Hepatocyte (in vitro differentiated cells): ENCODE data around the gene PALLD.

Experiments used
- CTCF ChIP-seq: fragments of 200-600 bp; sonication (generic); IDR thresholded peaks from 2 replicates; pipeline ENCODE4 v1.5.1; 2016; ENCODE audit warnings: antibody characterized with exemption, mild to moderate bottlenecking; ENCODE audit not compliant: poor library complexity
- EZH2 ChIP-seq: fragments of 200-600 bp; sonication (generic); IDR thresholded peaks from 2 replicates; pipeline ENCODE4 v1.6.1; 2016; ENCODE audit warnings: antibody characterized with exemption, mild to moderate bottlenecking, borderline replicate concordance
- EZH2phosphoT487 ChIP-seq: fragments of 200-600 bp; sonication (generic); IDR thresholded peaks from one replicate; pipeline ENCODE4 v1.6.1; 2018; ENCODE audit warnings: antibody characterized with exemption, mild to moderate bottlenecking, low read depth, moderate library complexity; ENCODE audit not compliant: unreplicated experiment, severe bottlenecking

- TF ChIP-seq CTCF (no peak), EZH2 (no peak), EZH2phosphoT487 (no peak)
Measured at GRCh38 chr4:168831585-168831918, 334.7 kb downstream of the PALLD start.
